Measurements from ENCODE around the gene HLCS.
A peak's percentile ranks its signal among the peaks of the same experiment; 100 is the strongest.

The HLCS gene

DNA sequence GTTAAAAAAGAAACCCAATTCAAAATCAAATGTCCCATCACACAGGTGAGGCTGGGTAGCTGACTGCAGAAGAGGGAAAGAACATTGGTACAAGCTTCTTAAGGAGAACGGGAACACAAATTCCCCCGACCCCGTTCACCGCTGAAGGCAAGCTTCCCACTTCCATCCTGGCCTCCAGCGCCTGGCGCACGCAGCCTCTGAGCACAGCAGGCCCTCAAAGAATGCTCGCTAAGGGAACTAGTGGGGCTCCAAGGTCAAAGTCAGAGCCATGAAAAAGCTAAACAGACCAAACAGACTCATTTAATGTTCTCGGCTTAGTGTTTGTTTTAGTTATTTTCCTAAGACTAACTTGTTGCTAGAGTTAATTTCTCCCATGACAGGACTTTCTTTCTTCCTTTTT is 203.8 kb downstream of the HLCS start:
- no peaks in the 10 kb centered on the region for H3K27me3 ChIP-seq (ENCODE audit: control insufficient read depth, insufficient read depth, low read length)
- no peak overlapping the region for H3K27ac ChIP-seq (ENCODE audit: low read length)
- DNase-seq (ENCODE audit: low read depth, low spot score), result no peak
- 0 out of 2 replicates have a peak, but pooled peaks cover 1% of the 10 kb centered on the region for H3K4me1 ChIP-seq (ENCODE audit: control insufficient read depth, insufficient read depth, low read length)
- no peaks in the 10 kb centered on the region for H3K36me3 ChIP-seq (ENCODE audit: control insufficient read depth, insufficient read depth, low read length)
- H3K9me3 ChIP-seq (ENCODE audit: control insufficient read depth, insufficient read depth, low read length), result no peaks in the 10 kb centered on the region
- no CpG with 5 or more reads among the region's 9 CpGs for WGBS (ENCODE audit: insufficient coverage, insufficient read length)
- no peak overlapping the region for H3K4me3 ChIP-seq (ENCODE audit: low read length)

DNA sequence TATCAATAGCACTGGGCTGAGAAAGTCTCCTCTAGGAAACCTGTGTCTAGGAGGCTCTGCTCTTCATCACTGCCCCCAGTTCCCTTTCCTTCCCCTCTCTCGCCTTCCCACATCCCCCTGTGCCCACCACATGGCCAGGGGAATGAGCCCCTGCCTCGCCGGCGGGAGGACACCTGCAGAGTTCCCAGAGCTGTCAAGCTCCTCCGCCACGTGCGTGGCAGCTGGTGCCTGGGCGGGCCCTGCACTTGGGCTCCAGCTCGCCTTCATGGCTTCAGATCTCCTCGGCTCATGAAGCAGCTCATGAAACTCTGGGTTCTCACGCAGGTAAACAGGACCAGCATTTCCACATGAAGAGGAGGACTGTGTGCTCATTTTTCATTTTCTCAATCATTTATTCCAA is 204.8 kb downstream of the HLCS start:
- Histone ChIP-seq H3K4me1 (ENCODE audit: control insufficient read depth, insufficient read depth, low read length) (no peaks in the 10 kb centered on the region), H3K4me3 (ENCODE audit: low read length) (no peak overlapping the region), H3K27ac (ENCODE audit: low read length) (no peak overlapping the region), H3K9me3 (ENCODE audit: control insufficient read depth, insufficient read depth, low read length) (no peaks in the 10 kb centered on the region), H3K36me3 (ENCODE audit: control insufficient read depth, insufficient read depth, low read length) (no peaks in the 10 kb centered on the region), H3K27me3 (ENCODE audit: control insufficient read depth, insufficient read depth, low read length) (no peaks in the 10 kb centered on the region)
- no CpG with 5 or more reads among the region's 11 CpGs for WGBS (ENCODE audit: insufficient coverage, insufficient read length)
- no peak for DNase-seq (ENCODE audit: low read depth, low spot score)

DNA sequence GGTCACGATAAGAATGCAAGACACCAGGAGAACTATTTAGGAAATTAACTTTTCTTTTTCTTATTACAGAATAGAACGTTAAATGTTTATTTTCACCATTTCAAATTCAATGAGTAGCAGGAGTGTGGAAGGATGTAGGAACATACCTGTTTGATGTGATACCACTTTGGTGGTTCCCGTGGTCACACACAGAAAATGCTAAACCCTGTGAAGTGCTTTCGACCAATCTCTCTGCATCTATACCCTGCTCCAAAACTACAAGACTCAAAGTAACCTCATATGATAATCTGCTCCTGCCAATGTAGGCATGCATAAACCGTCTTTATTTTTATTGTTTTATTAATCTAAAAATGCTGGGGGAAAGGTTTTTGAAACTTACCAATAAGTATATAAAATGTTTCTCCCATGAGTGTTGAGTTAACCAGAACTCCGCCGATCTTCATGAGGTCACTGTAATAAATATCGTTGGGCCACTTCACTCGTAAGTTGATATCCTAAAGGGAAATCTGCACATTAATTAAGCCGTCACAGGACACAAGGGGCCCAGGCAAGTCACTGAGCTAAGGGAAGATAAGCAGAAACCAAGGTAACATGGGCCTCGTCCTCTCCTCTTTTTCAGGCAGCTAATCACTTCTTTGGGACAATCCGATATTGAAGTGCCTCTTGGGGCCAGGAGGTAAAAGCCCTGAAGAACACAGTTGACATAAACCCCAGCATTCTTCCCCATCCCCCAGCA is 207.0 kb downstream of the HLCS start:
- no peaks in the 10 kb centered on the region for H3K27me3 ChIP-seq (ENCODE audit: control insufficient read depth, insufficient read depth, low read length)
- H3K27ac ChIP-seq (ENCODE audit: low read length), result no peak overlapping the region
- no CpG with 5 or more reads among the region's 12 CpGs for WGBS (ENCODE audit: insufficient coverage, insufficient read length)
- H3K9me3 ChIP-seq (ENCODE audit: control insufficient read depth, insufficient read depth, low read length), result no peaks in the 10 kb centered on the region
- H3K36me3 ChIP-seq (ENCODE audit: control insufficient read depth, insufficient read depth, low read length), result no peaks in the 10 kb centered on the region
- no peak overlapping the region for H3K4me3 ChIP-seq (ENCODE audit: low read length)
- H3K4me1 ChIP-seq (ENCODE audit: control insufficient read depth, insufficient read depth, low read length), result no peaks in the 10 kb centered on the region
- DNase-seq (ENCODE audit: low read depth, low spot score), result no peak

- Histone ChIP-seq H3K27me3 (ENCODE audit: control insufficient read depth, insufficient read depth, low read length) (no peaks in the 10 kb centered on the region), H3K4me3 (ENCODE audit: low read length) (no peak overlapping the region), H3K4me1 (ENCODE audit: control insufficient read depth, insufficient read depth, low read length) (no peaks in the 10 kb centered on the region), H3K9me3 (ENCODE audit: control insufficient read depth, insufficient read depth, low read length) (no peaks in the 10 kb centered on the region), H3K36me3 (ENCODE audit: control insufficient read depth, insufficient read depth, low read length) (no peaks in the 10 kb centered on the region), H3K27ac (ENCODE audit: low read length) (no peak overlapping the region)
- no peak for DNase-seq (ENCODE audit: low read depth, low spot score)
- no CpG with 5 or more reads among the region's 6 CpGs for WGBS (ENCODE audit: insufficient coverage, insufficient read length)
These were observed 209.3 kb downstream of the HLCS start for GRCh38 chr21:36757196-36757595.

- Histone ChIP-seq H3K9me3 (ENCODE audit: control insufficient read depth, insufficient read depth, low read length) (no peaks in the 10 kb centered on the region), H3K27ac (ENCODE audit: low read length) (no peak overlapping the region), H3K4me1 (ENCODE audit: control insufficient read depth, insufficient read depth, low read length) (peaks cover 1% of the 10 kb centered on the region; the same call in 1 of the 2 replicates), H3K27me3 (ENCODE audit: control insufficient read depth, insufficient read depth, low read length) (no peaks in the 10 kb centered on the region), H3K36me3 (ENCODE audit: control insufficient read depth, insufficient read depth, low read length) (no peaks in the 10 kb centered on the region), H3K4me3 (ENCODE audit: low read length) (no peak overlapping the region)
- DNase-seq (ENCODE audit: low read depth, low spot score), result no peak
- no CpG with 5 or more reads among the region's 7 CpGs for WGBS (ENCODE audit: insufficient coverage, insufficient read length)
These were observed 209.9 kb downstream of the HLCS start for GRCh38 chr21:36756527-36756926.

- WGBS (ENCODE audit: insufficient coverage, insufficient read length), result no CpG with 5 or more reads among the region's 22 CpGs
- Histone ChIP-seq H3K27ac (ENCODE audit: low read length) (no peak overlapping the region), H3K4me1 (ENCODE audit: control insufficient read depth, insufficient read depth, low read length) (peaks cover 7% of the 10 kb centered on the region), H3K9me3 (ENCODE audit: control insufficient read depth, insufficient read depth, low read length) (no peaks in the 10 kb centered on the region), H3K4me3 (ENCODE audit: low read length) (no peak overlapping the region), H3K27me3 (ENCODE audit: control insufficient read depth, insufficient read depth, low read length) (no peaks in the 10 kb centered on the region), H3K36me3 (ENCODE audit: control insufficient read depth, insufficient read depth, low read length) (no peaks in the 10 kb centered on the region)
- no peak for DNase-seq (ENCODE audit: low read depth, low spot score)
These were observed 212.1 kb downstream of the HLCS start for GRCh38 chr21:36754241-36754898.

DNA sequence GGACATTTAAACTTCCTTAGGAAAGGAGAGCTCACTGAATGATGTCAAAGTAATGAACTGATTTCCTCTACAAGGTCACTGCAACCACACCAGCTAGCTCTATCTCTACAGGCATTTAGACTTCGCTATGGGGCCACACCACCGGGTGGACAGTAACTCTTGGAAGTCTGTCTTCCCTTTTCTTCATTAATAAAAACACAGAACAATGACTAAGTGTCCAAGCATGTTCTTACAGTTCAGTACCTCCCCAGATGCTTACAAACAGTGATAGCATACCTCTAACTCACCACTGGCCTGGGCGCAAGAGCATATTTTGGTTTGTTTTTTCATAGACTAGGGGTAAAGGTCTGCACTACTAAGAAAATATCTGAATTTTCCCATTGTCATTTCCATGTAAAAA is 212.9 kb downstream of the HLCS start:
- Histone ChIP-seq H3K4me1 (ENCODE audit: control insufficient read depth, insufficient read depth, low read length) (peaks cover 8% of the 10 kb centered on the region), H3K36me3 (ENCODE audit: control insufficient read depth, insufficient read depth, low read length) (no peaks in the 10 kb centered on the region), H3K4me3 (ENCODE audit: low read length) (no peak overlapping the region), H3K27ac (ENCODE audit: low read length) (no peak overlapping the region), H3K27me3 (ENCODE audit: control insufficient read depth, insufficient read depth, low read length) (no peaks in the 10 kb centered on the region), H3K9me3 (ENCODE audit: control insufficient read depth, insufficient read depth, low read length) (no peaks in the 10 kb centered on the region)
- WGBS (ENCODE audit: insufficient coverage, insufficient read length), result no CpG with 5 or more reads among the region's 3 CpGs
- no peak for DNase-seq (ENCODE audit: low read depth, low spot score)

- H3K4me1 ChIP-seq (ENCODE audit: control insufficient read depth, insufficient read depth, low read length), result peaks cover 8% of the 10 kb centered on the region
- H3K27ac ChIP-seq (ENCODE audit: low read length), result peak overlapping the region; percentile 26
- no peak overlapping the region for H3K4me3 ChIP-seq (ENCODE audit: low read length)
- no peaks in the 10 kb centered on the region for H3K9me3 ChIP-seq (ENCODE audit: control insufficient read depth, insufficient read depth, low read length)
- no peaks in the 10 kb centered on the region for H3K36me3 ChIP-seq (ENCODE audit: control insufficient read depth, insufficient read depth, low read length)
- peaks cover 2% of the 10 kb centered on the region; the same call in 1 of the 2 replicates for H3K27me3 ChIP-seq (ENCODE audit: control insufficient read depth, insufficient read depth, low read length)
- DNase-seq (ENCODE audit: low read depth, low spot score), result no peak
- no CpG with 5 or more reads among the region's 10 CpGs for WGBS (ENCODE audit: insufficient coverage, insufficient read length)
These were observed 215.1 kb downstream of the HLCS start for GRCh38 chr21:36751383-36751782.

- no peak for DNase-seq (ENCODE audit: low read depth, low spot score)
- no CpG with 5 or more reads among the region's 2 CpGs for WGBS (ENCODE audit: insufficient coverage, insufficient read length)
- H3K4me1 ChIP-seq (ENCODE audit: control insufficient read depth, insufficient read depth, low read length), result peaks cover 8% of the 10 kb centered on the region
These were observed 215.9 kb downstream of the HLCS start for GRCh38 chr21:36750576-36750959.

GRCh38 chr21:36749935-36750575 is 216.4 kb downstream of the HLCS start:
- H3K4me3 ChIP-seq (ENCODE audit: low read length), result no peak overlapping the region
- peaks cover 2% of the 10 kb centered on the region; the same call in 1 of the 2 replicates for H3K27me3 ChIP-seq (ENCODE audit: control insufficient read depth, insufficient read depth, low read length)
- H3K36me3 ChIP-seq (ENCODE audit: control insufficient read depth, insufficient read depth, low read length), result no peaks in the 10 kb centered on the region
- H3K27ac ChIP-seq (ENCODE audit: low read length), result no peak overlapping the region
- H3K4me1 ChIP-seq (ENCODE audit: control insufficient read depth, insufficient read depth, low read length), result peaks cover 8% of the 10 kb centered on the region
- DNase-seq (ENCODE audit: low read depth, low spot score), result peak; percentile 61
- no CpG with 5 or more reads among the region's 14 CpGs for WGBS (ENCODE audit: insufficient coverage, insufficient read length)
- H3K9me3 ChIP-seq (ENCODE audit: control insufficient read depth, insufficient read depth, low read length), result no peaks in the 10 kb centered on the region

More at GRCh38 chr21:36750576-36750959, 215.9 kb downstream of the HLCS start:
- Histone ChIP-seq H3K9me3 (ENCODE audit: control insufficient read depth, insufficient read depth, low read length) (no peaks in the 10 kb centered on the region), H3K4me3 (ENCODE audit: low read length) (no peak overlapping the region), H3K36me3 (ENCODE audit: control insufficient read depth, insufficient read depth, low read length) (no peaks in the 10 kb centered on the region), H3K27ac (ENCODE audit: low read length) (no peak overlapping the region), H3K27me3 (ENCODE audit: control insufficient read depth, insufficient read depth, low read length) (peaks cover 2% of the 10 kb centered on the region; the same call in 1 of the 2 replicates)

Measured in iPS DF 6.9 (cell line).